ENCODE results near the gene MAP2K2.

DNA sequence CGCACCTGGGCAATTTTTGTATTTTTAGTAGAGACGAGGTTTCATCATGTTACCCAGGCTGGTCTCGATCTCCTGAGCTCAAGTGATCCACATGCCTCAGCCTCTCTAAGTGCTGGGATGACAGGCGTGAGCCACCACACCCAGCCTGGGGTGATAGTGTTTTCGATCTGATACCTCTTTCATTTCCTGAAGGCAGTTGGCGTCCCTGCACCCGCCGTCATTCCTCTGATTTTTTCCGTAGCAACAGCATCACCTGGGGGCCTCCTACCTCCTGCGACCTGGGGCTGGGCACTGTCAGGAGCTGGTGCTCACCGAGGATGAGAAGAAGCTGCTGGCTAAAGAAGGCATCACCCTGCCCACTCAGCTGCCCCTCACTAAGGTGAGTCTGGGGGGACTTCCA is 40.3 kb upstream of the MAP2K2 start:
- TF ChIP-seq, protein P1, sequence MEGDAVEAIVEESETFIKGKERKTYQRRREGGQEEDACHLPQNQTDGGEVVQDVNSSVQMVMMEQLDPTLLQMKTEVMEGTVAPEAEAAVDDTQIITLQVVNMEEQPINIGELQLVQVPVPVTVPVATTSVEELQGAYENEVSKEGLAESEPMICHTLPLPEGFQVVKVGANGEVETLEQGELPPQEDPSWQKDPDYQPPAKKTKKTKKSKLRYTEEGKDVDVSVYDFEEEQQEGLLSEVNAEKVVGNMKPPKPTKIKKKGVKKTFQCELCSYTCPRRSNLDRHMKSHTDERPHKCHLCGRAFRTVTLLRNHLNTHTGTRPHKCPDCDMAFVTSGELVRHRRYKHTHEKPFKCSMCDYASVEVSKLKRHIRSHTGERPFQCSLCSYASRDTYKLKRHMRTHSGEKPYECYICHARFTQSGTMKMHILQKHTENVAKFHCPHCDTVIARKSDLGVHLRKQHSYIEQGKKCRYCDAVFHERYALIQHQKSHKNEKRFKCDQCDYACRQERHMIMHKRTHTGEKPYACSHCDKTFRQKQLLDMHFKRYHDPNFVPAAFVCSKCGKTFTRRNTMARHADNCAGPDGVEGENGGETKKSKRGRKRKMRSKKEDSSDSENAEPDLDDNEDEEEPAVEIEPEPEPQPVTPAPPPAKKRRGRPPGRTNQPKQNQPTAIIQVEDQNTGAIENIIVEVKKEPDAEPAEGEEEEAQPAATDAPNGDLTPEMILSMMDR (IDR thresholded peaks at IDR 0.05; ENCODE audit: poor library complexity, severe bottlenecking) = no peak
- TF ChIP-seq RAD21 (conservative IDR thresholded peaks at IDR 0.05) (no peak), EZH2 (IDR thresholded peaks at IDR 0.05; ENCODE audit: borderline replicate concordance, insufficient read depth, low read length, poor library complexity, severe bottlenecking) (no peak), POLR2AphosphoS5 (IDR thresholded peaks at IDR 0.05) (no peak)

All from neural cell (in vitro differentiated cells).